Neural cell (in vitro differentiated cells): ENCODE data around the gene KLF16. TPM values are rescaled to one million over a fixed set of nuclear protein-coding genes. Genes with fewer than 3 reads are reported as not detected.

Experiments
- H2AFZ ChIP-seq: fragments of 200-600, 300-800 bp; sonication (generic), shearing (Covaris generic); 2 replicates; pipeline ENCODE4 v1.6.0; 2014; ENCODE audit warnings: low read depth, mild to moderate bottlenecking, antibody characterized with exemption, low read length, moderate library complexity
- H3F3A ChIP-seq: fragments of 200-600 bp; shearing (Covaris generic); 2 replicates; pipeline ENCODE4 v1.6.1; 2016; ENCODE audit warnings: mild to moderate bottlenecking, moderate library complexity, mixed read lengths, antibody characterized with exemption, low read length; ENCODE audit not compliant: insufficient read depth, poor library complexity, severe bottlenecking
- H3K27ac ChIP-seq: fragments of 200-600, 300-800 bp; sonication (generic), shearing (Covaris generic); 2 replicates; pipeline ENCODE4 v1.5.1; 2014; ENCODE audit warnings: mild to moderate bottlenecking, low read length, moderate library complexity
- H3K27me3 ChIP-seq: fragments of 300-800, 200-600 bp; sonication (generic), shearing (Covaris generic); 2 replicates; pipeline ENCODE4 v1.6.0; 2014; ENCODE audit warnings: mild to moderate bottlenecking, low read depth, low read length, moderate library complexity; ENCODE audit not compliant: insufficient read depth
- H3K36me3 ChIP-seq: fragments of 300-800, 200-600 bp; sonication (generic), shearing (Covaris generic); 2 replicates; pipeline ENCODE4 v1.5.1; 2014; ENCODE audit warnings: mild to moderate bottlenecking, antibody characterized with exemption, low read length, moderate library complexity; ENCODE audit not compliant: insufficient read depth
- H3K4me2 ChIP-seq: fragments of 300-800, 200-600 bp; sonication (generic), shearing (Covaris generic); 2 replicates; pipeline ENCODE4 v1.6.0; 2014; ENCODE audit warnings: mild to moderate bottlenecking, low read length
- H3K4me3 ChIP-seq: fragments of 300-800, 200-600 bp; sonication (generic), shearing (Covaris generic); 2 replicates; pipeline ENCODE4 v1.5.1; 2014; ENCODE audit warnings: mild to moderate bottlenecking, low read length, moderate library complexity
- H3K79me2 ChIP-seq: fragments of 200-600 bp; shearing (Covaris generic); replicated peaks from 2 replicates; pipeline ENCODE4 v1.6.0; 2014; ENCODE audit warnings: mild to moderate bottlenecking, low read length, moderate library complexity; ENCODE audit not compliant: insufficient read depth
- H3K9ac ChIP-seq: fragments of 300-800, 200-600 bp; sonication (generic), shearing (Covaris generic); 2 replicates; pipeline ENCODE4 v1.6.1; 2016; ENCODE audit warnings: mild to moderate bottlenecking, low read length, mixed read lengths
- H3K9me2 ChIP-seq: fragments of 200-600 bp; shearing (Covaris generic); 2 replicates; pipeline ENCODE4 v1.6.1; 2016; ENCODE audit warnings: mild to moderate bottlenecking, low read length, mixed read lengths; ENCODE audit not compliant: insufficient read depth
- H3K9me3 ChIP-seq: fragments of 200-600, 300-800 bp; sonication (generic), shearing (Covaris generic); 2 replicates; pipeline ENCODE4 v1.6.1; 2016; ENCODE audit warnings: mild to moderate bottlenecking, mixed run types, low read length, moderate library complexity, mixed read lengths
- H4K20me1 ChIP-seq: fragments of 200-600 bp; shearing (Covaris generic); 2 replicates; pipeline ENCODE4 v1.6.1; 2016; ENCODE audit warnings: mild to moderate bottlenecking, mixed run types; ENCODE audit not compliant: insufficient read depth
- CTCF ChIP-seq: fragments of 450-650 bp; IDR thresholded peaks from 2 replicates; pipeline ENCODE4 v1.5.1; 2014; ENCODE audit warnings: antibody characterized with exemption, mild to moderate bottlenecking, moderate library complexity; ENCODE audit not compliant: poor library complexity, severe bottlenecking
- EP300 ChIP-seq: fragments of 450-650 bp; conservative IDR thresholded peaks from 2 replicates; pipeline ENCODE4 v1.6.1; 2014; ENCODE audit warnings: antibody characterized with exemption, mild to moderate bottlenecking, moderate library complexity; ENCODE audit not compliant: poor library complexity, severe bottlenecking
- EZH2 ChIP-seq: fragments of 200-600, 300-800 bp; shearing (Covaris generic), sonication (generic); IDR thresholded peaks from 2 replicates; pipeline ENCODE4 v1.6.1; 2014; ENCODE audit warnings: antibody characterized with exemption, low read length, borderline replicate concordance, mild to moderate bottlenecking; ENCODE audit not compliant: insufficient read depth, poor library complexity, severe bottlenecking
- MXI1 ChIP-seq: fragments of 450-650 bp; conservative IDR thresholded peaks from 2 replicates; pipeline ENCODE4 v1.6.1; 2014; ENCODE audit warnings: antibody characterized with exemption, mild to moderate bottlenecking; ENCODE audit not compliant: poor library complexity, severe bottlenecking
- POLR2AphosphoS5 ChIP-seq: IDR thresholded peaks from 2 replicates; pipeline ENCODE4 v1.6.1; 2012
- RAD21 ChIP-seq: fragments of 450-650 bp; conservative IDR thresholded peaks from 2 replicates; pipeline ENCODE4 v1.6.1; 2014; ENCODE audit warnings: antibody characterized with exemption, mild to moderate bottlenecking, moderate library complexity
- REST ChIP-seq: IDR thresholded peaks from 2 replicates; pipeline ENCODE4 v1.6.1; 2012; ENCODE audit warnings: borderline replicate concordance
- SMC3 ChIP-seq: fragments of 450-650 bp; conservative IDR thresholded peaks from 2 replicates; pipeline ENCODE4 v1.6.1; 2014; ENCODE audit warnings: antibody characterized with exemption, mild to moderate bottlenecking, moderate library complexity; ENCODE audit not compliant: poor library complexity
- TAF1 ChIP-seq: IDR thresholded peaks from 2 replicates; pipeline ENCODE4 v1.6.1; 2012; ENCODE audit warnings: low read depth
- polyA plus RNA-seq: library from polyadenylated mRNA; depleted of rRNA; stranded (reverse); fragments of >200 nt; gene quantifications from 2 replicates; pipeline ENCODE4 v1.2.3, GENCODE V29; 2014

The KLF16 gene
- polyA plus RNA-seq, 1 donor from 2014 or later, result 3.5 TPM

- Histone ChIP-seq H3K9me3 (no peaks in the 10 kb centered on the region), H3K36me3 (no peaks in the 10 kb centered on the region), H2AFZ (no peak overlapping the region), H3F3A (no peaks in the 10 kb centered on the region), H3K9ac (no peak overlapping the region), H3K4me3 (no peak overlapping the region), H3K79me2 (peaks cover 32% of the 10 kb centered on the region), H3K9me2 (no peaks in the 10 kb centered on the region), H4K20me1 (no peaks in the 10 kb centered on the region), H3K27ac (no peak overlapping the region), H3K27me3 (no peaks in the 10 kb centered on the region), H3K4me2 (no peak overlapping the region)
- TF ChIP-seq REST (no peak), CTCF (no peak), MXI1 (no peak)
These were observed 19.6 kb downstream of the KLF16 start for GRCh38 chr19:1843646-1844394.

- H3K79me2 ChIP-seq, result peaks cover 31% of the 10 kb centered on the region
- no peaks in the 10 kb centered on the region for H3K36me3 ChIP-seq
- no peaks in the 10 kb centered on the region for H4K20me1 ChIP-seq
These were observed 20.3 kb downstream of the KLF16 start for GRCh38 chr19:1843116-1843515.

More at GRCh38 chr19:1843116-1843515, 20.3 kb downstream of the KLF16 start:
- Histone ChIP-seq H2AFZ (no peak overlapping the region), H3K9me3 (no peaks in the 10 kb centered on the region), H3K27me3 (no peaks in the 10 kb centered on the region), H3K9ac (no peak overlapping the region), H3F3A (no peaks in the 10 kb centered on the region), H3K4me3 (no peak overlapping the region), H3K27ac (no peak overlapping the region), H3K4me2 (no peak overlapping the region), H3K9me2 (no peaks in the 10 kb centered on the region)
- TF ChIP-seq EZH2, result no peak
- TF ChIP-seq MXI1, result no peak
- no peak for TF ChIP-seq TAF1
- TF ChIP-seq SMC3, result no peak
- no peak for TF ChIP-seq CTCF
- no peak for TF ChIP-seq RAD21
- no peak for TF ChIP-seq EP300
- TF ChIP-seq REST, result no peak
- TF ChIP-seq POLR2AphosphoS5, result no peak
